Keratinocyte (primary cell): ENCODE measurements around the gene SCTR. TPM values are rescaled to one million over a fixed set of nuclear protein-coding genes. Genes with fewer than 3 reads are reported as not detected.

Experiments
- DNase-seq: peaks from one replicate; pipeline ENCODE4 v3.0.0-alpha.2; 2011; ENCODE audit warnings: low read depth, missing footprints, low spot score
- FAIRE-seq: peaks from 2 replicates; lab custom pipeline; 2011; peaks lifted over from hg19 to GRCh38; lab: Jason Lieb, UNC
- H2AFZ ChIP-seq: 2 replicates; pipeline ENCODE4 v1.6.0; 2012; ENCODE audit warnings: low read length, control low read depth, inconsistent platforms; ENCODE audit not compliant: control insufficient read depth
- H3K27ac ChIP-seq: 2 replicates; pipeline ENCODE4 v1.5.1; 2011; ENCODE audit warnings: low read length; ENCODE audit not compliant: control insufficient read depth, insufficient read depth
- H3K27me3 ChIP-seq: 3 replicates; pipeline ENCODE4 v1.6.0; 2011; ENCODE audit warnings: low read length; ENCODE audit not compliant: control insufficient read depth, insufficient read depth; ENCODE audit errors: extremely low read depth
- H3K36me3 ChIP-seq, 2 experiments: 2 replicates in 1 of 2; 3 replicates in 1 of 2; pipeline ENCODE4 v1.5.1; 2011; ENCODE audit warnings: low read length in 2 of 2, mild to moderate bottlenecking in 1 of 2; ENCODE audit not compliant: control insufficient read depth in 2 of 2, insufficient read depth in 2 of 2; ENCODE audit errors: extremely low read depth in 1 of 2
- H3K4me1 ChIP-seq: 3 replicates; pipeline ENCODE4 v1.5.1; 2011; ENCODE audit warnings: low read length; ENCODE audit not compliant: control insufficient read depth, insufficient read depth; ENCODE audit errors: extremely low read depth
- H3K4me2 ChIP-seq: 3 replicates; pipeline ENCODE4 v1.6.0; 2011; ENCODE audit warnings: low read depth, low read length; ENCODE audit not compliant: control insufficient read depth, insufficient read depth; ENCODE audit errors: extremely low read depth
- H3K4me3 ChIP-seq, 3 experiments: fragments of 200-600 bp in 1 of 3; sonication (generic) in 1 of 3; 2 replicates in 2 of 3; 3 replicates in 1 of 3; pipeline ENCODE4 v1.5.1; 2011 to 2016; ENCODE audit warnings: low read length in 3 of 3, mild to moderate bottlenecking in 3 of 3, control low read depth in 2 of 3, inconsistent platforms in 1 of 3, low read depth in 1 of 3, mixed read lengths in 1 of 3, mixed run types in 1 of 3, moderate library complexity in 1 of 3; ENCODE audit not compliant: control insufficient read depth in 2 of 3, insufficient read depth in 2 of 3; ENCODE audit errors: extremely low read depth in 1 of 3
- H3K79me2 ChIP-seq: 2 replicates; pipeline ENCODE4 v1.6.0; 2012; ENCODE audit warnings: low read length; ENCODE audit not compliant: control insufficient read depth, insufficient read depth
- H3K9ac ChIP-seq: 3 replicates; pipeline ENCODE4 v1.6.0; 2011; ENCODE audit warnings: low read length; ENCODE audit not compliant: control insufficient read depth, insufficient read depth; ENCODE audit errors: extremely low read depth
- H3K9me1 ChIP-seq: 3 replicates; pipeline ENCODE4 v1.6.0; 2011; ENCODE audit warnings: low read length; ENCODE audit not compliant: control insufficient read depth, insufficient read depth; ENCODE audit errors: extremely low read depth
- H3K9me3 ChIP-seq: 2 replicates; pipeline ENCODE4 v1.5.1; 2012; ENCODE audit warnings: low read depth, low read length; ENCODE audit not compliant: control insufficient read depth
- H4K20me1 ChIP-seq: 3 replicates; pipeline ENCODE4 v1.6.0; 2011; ENCODE audit warnings: low read length; ENCODE audit not compliant: control insufficient read depth, insufficient read depth; ENCODE audit errors: extremely low read depth
- CTCF ChIP-seq, 3 experiments: IDR thresholded peaks in 1 of 3; conservative IDR thresholded peaks in 1 of 3; optimal IDR thresholded peaks in 1 of 3; 2 replicates in 2 of 3; 3 replicates in 1 of 3; pipeline versions ENCODE3 to v1.5.1; 2011; ENCODE audit warnings: low read length in 3 of 3, mild to moderate bottlenecking in 3 of 3, moderate library complexity in 2 of 3, control low read depth in 1 of 3, inconsistent platforms in 1 of 3; ENCODE audit not compliant: insufficient read depth in 2 of 3; ENCODE audit errors: extremely low read depth in 1 of 3
- EZH2 ChIP-seq: IDR thresholded peaks from one replicate; pipeline ENCODE4 v1.6.1; 2012; ENCODE audit warnings: inconsistent platforms, mild to moderate bottlenecking, low read length, moderate library complexity
- dilution Hi-C: fragments of 300-500 bp; cut with MboI; formaldehyde crosslinking; loops from one replicate; pipeline ENCODE4 v1.7.0; 2020; ENCODE audit warnings: low sequenced_read_pairs; ENCODE audit not compliant: extremely low pct_ligation_motif_present
- polyA plus RNA-seq, 5 experiments: library from polyadenylated mRNA; depleted of rRNA in 3 of 5; stranded (reverse) in 3 of 5; stranded (forward) in 1 of 5; unstranded in 1 of 5; fragments of >200 nt; gene quantifications; 1 replicate in 1 of 5; 2 replicates in 3 of 5; 3 replicates in 1 of 5; pipeline versions ENCODE4 v1.2.1 to v1.2.3, GENCODE V29; 2011 to 2012; ENCODE audit warnings: missing spikeins in 2 of 5, low read depth in 1 of 5, low replicate concordance in 1 of 5

Gene SCTR
- polyA plus RNA-seq, 1 donor (not counting 4 experiments of a cell fraction or from before 2014, with no cell fraction given) = not detected

- H3K27ac ChIP-seq = no peak overlapping the region
Measured at GRCh38 chr2:119483896-119484718, 40.2 kb downstream of the SCTR start.

GRCh38 chr2:119483395-119483753 lies 40.9 kb downstream of the SCTR start:
- H3K4me2 ChIP-seq = no peak overlapping the region
- DNase-seq (no peak), FAIRE-seq (no peak)
- no peak overlapping the region for H3K27ac ChIP-seq
- H3K79me2 ChIP-seq = no peaks in the 10 kb centered on the region
- no peaks in the 10 kb centered on the region for H4K20me1 ChIP-seq
- no peaks in the 10 kb centered on the region for H3K4me1 ChIP-seq
- TF ChIP-seq CTCF (optimal IDR thresholded peaks at IDR 0.05 in 1 of 3, IDR thresholded peaks at IDR 0.05 in 1 of 3, conservative IDR thresholded peaks at IDR 0.05 in 1 of 3; ENCODE audit: extremely low read depth in 1 of 3, insufficient read depth in 2 of 3, low read length in 3 of 3) (no peak), EZH2 (no peak)
- H3K9me3 ChIP-seq = no peaks in the 10 kb centered on the region
- H3K4me3 ChIP-seq = no peak overlapping the region
- no peaks in the 10 kb centered on the region for H3K9me1 ChIP-seq
- no peaks in the 10 kb centered on the region for H3K36me3 ChIP-seq
- dilution Hi-C loops = no loop called here
- no peak overlapping the region for H3K9ac ChIP-seq
- no peak overlapping the region for H2AFZ ChIP-seq
- H3K27me3 ChIP-seq = no peaks in the 10 kb centered on the region

More at GRCh38 chr2:119483896-119484718, 40.2 kb downstream of the SCTR start:
- Histone ChIP-seq H3K9me1 (no peaks in the 10 kb centered on the region), H3K36me3 (no peaks in the 10 kb centered on the region), H3K4me3 (no peak overlapping the region), H3K9me3 (no peaks in the 10 kb centered on the region), H3K4me2 (no peak overlapping the region), H2AFZ (no peak overlapping the region), H3K9ac (no peak overlapping the region), H3K27me3 (no peaks in the 10 kb centered on the region), H4K20me1 (no peaks in the 10 kb centered on the region), H3K79me2 (no peaks in the 10 kb centered on the region), H3K4me1 (no peaks in the 10 kb centered on the region)
- no peak for TF ChIP-seq CTCF (optimal IDR thresholded peaks at IDR 0.05 in 1 of 3, IDR thresholded peaks at IDR 0.05 in 1 of 3, conservative IDR thresholded peaks at IDR 0.05 in 1 of 3; ENCODE audit: extremely low read depth in 1 of 3, insufficient read depth in 2 of 3, low read length in 3 of 3)
- TF ChIP-seq EZH2 = no peak
- dilution Hi-C loops = no loop called here
- FAIRE-seq (no peak), DNase-seq (no peak)
